CD14-positive monocyte (primary cell): Measurements from ENCODE around the gene C2orf76. TPM values are rescaled to one million over a fixed set of nuclear protein-coding genes. Genes with fewer than 3 reads are reported as not detected.

Experiments used
- DNase-seq, 3 donors: peaks; one replicate each; pipeline ENCODE4 v3.0.0-alpha.2; 2011 to 2022
- H2AFZ ChIP-seq: 2 replicates; pipeline ENCODE4 v1.6.0; 2012; ENCODE audit warnings: mild to moderate bottlenecking, low read depth, low read length, inconsistent platforms; ENCODE audit not compliant: insufficient read depth, poor library complexity, severe bottlenecking
- H3K27ac ChIP-seq, 2 donors: 1 replicate in 1 of 2; 2 replicates in 1 of 2; pipeline ENCODE4 v1.5.1; 2012 to 2013; ENCODE audit warnings: low read length in 2 of 2, control low read depth in 1 of 2, inconsistent platforms in 1 of 2, low read depth in 1 of 2, mild to moderate bottlenecking in 1 of 2
- H3K27me3 ChIP-seq, 2 donors: one replicate each; pipeline versions ENCODE4 v1.6.0 to v1.6.1; 2011 to 2013; ENCODE audit warnings: low read length in 2 of 2; ENCODE audit not compliant: control insufficient read depth in 2 of 2, insufficient read depth in 2 of 2
- H3K36me3 ChIP-seq, 2 donors: replicated peaks in 1 of 2; 1 replicate in 1 of 2; 2 replicates in 1 of 2; pipeline versions ENCODE4 v1.5.1 to v1.6.1; 2012 to 2013; ENCODE audit warnings: low read length in 2 of 2, control low read depth in 1 of 2, inconsistent platforms in 1 of 2, mild to moderate bottlenecking in 1 of 2; ENCODE audit not compliant: insufficient read depth in 2 of 2, control insufficient read depth in 1 of 2
- H3K4me1 ChIP-seq, 2 donors: 1 replicate in 1 of 2; 2 replicates in 1 of 2; pipeline versions ENCODE4 v1.5.1 to v1.6.1; 2012 to 2013; ENCODE audit warnings: low read length in 2 of 2, control low read depth in 1 of 2, inconsistent platforms in 1 of 2, mild to moderate bottlenecking in 1 of 2, moderate library complexity in 1 of 2; ENCODE audit not compliant: insufficient read depth in 2 of 2, control insufficient read depth in 1 of 2
- H3K4me2 ChIP-seq: replicated peaks from 2 replicates; pipeline ENCODE3; 2012; ENCODE audit warnings: low read length, moderate library complexity, mild to moderate bottlenecking; ENCODE audit not compliant: poor library complexity, severe bottlenecking; ENCODE audit errors: extremely low read depth
- H3K4me3 ChIP-seq, 3 experiments: fragments of 200-600 bp in 1 of 3; sonication (generic) in 1 of 3; replicated peaks in 1 of 3; 1 replicate in 2 of 3; 2 replicates in 1 of 3; pipeline ENCODE4 v1.5.1; 2011 to 2013; ENCODE audit warnings: low read length in 3 of 3, mild to moderate bottlenecking in 3 of 3, control low read depth in 2 of 3, low read depth in 2 of 3, inconsistent platforms in 1 of 3, moderate library complexity in 1 of 3
- H3K79me2 ChIP-seq: 2 replicates; pipeline ENCODE4 v1.6.0; 2012; ENCODE audit warnings: mild to moderate bottlenecking, control low read depth, inconsistent platforms, low read length, moderate library complexity; ENCODE audit not compliant: insufficient read depth
- H3K9ac ChIP-seq: 2 replicates; pipeline ENCODE4 v1.6.0; 2017; ENCODE audit warnings: low read length, mild to moderate bottlenecking; ENCODE audit not compliant: insufficient read depth, poor library complexity, severe bottlenecking
- H3K9me3 ChIP-seq, 2 donors: replicated peaks in 1 of 2; 1 replicate in 1 of 2; 2 replicates in 1 of 2; pipeline versions ENCODE4 v1.5.1 to v1.6.1; 2012 to 2013; ENCODE audit warnings: low read length in 2 of 2, control low read depth in 1 of 2; ENCODE audit not compliant: control insufficient read depth in 1 of 2, insufficient read depth in 1 of 2
- H4K20me1 ChIP-seq: 2 replicates; pipeline ENCODE4 v1.6.0; 2012; ENCODE audit warnings: mild to moderate bottlenecking, low read length, control low read depth, moderate library complexity; ENCODE audit not compliant: insufficient read depth
- H3K27ac Mint-ChIP-seq, 7 donors: one replicate each; pipeline ENCODE4 v1.8.0; 2020; ENCODE audit warnings: mild to moderate bottlenecking in 7 of 7, mixed read lengths in 7 of 7, moderate library complexity in 6 of 7, inconsistent platforms in 2 of 7
- H3K27me3 Mint-ChIP-seq, 3 donors: one replicate each; pipeline ENCODE4 v1.8.0; 2021 to 2022; ENCODE audit warnings: low read depth in 3 of 3, mild to moderate bottlenecking in 3 of 3, mixed read lengths in 3 of 3, moderate library complexity in 3 of 3, inconsistent platforms in 1 of 3
- H3K36me3 Mint-ChIP-seq, 2 donors: one replicate each; pipeline ENCODE4 v1.8.0; 2020; ENCODE audit warnings: mixed read lengths in 2 of 2, inconsistent platforms in 1 of 2, mild to moderate bottlenecking in 1 of 2
- H3K4me1 Mint-ChIP-seq: one replicate; pipeline ENCODE4 v1.8.0; 2020; ENCODE audit warnings: mild to moderate bottlenecking, mixed read lengths
- H3K4me3 Mint-ChIP-seq, 2 donors: one replicate each; pipeline ENCODE4 v1.8.0; 2020; ENCODE audit warnings: mild to moderate bottlenecking in 2 of 2, mixed read lengths in 2 of 2, moderate library complexity in 1 of 2
- H3K9me3 Mint-ChIP-seq, 7 donors: one replicate each; pipeline ENCODE4 v1.8.0; 2020 to 2022; ENCODE audit warnings: mixed read lengths in 7 of 7, mild to moderate bottlenecking in 6 of 7, moderate library complexity in 6 of 7, inconsistent platforms in 2 of 7
- WGBS: methylation state at CpG from one replicate; pipeline ENCODE4 v1.1.5; 2013; ENCODE audit warnings: missing lambda C conversion rate; ENCODE audit not compliant: insufficient coverage; 5-methylcytosine and 5-hydroxymethylcytosine counted together
- intact Hi-C, 2 donors: fragments of 100-400 bp; cut with micrococcal nuclease; formaldehyde crosslinking; loops; one replicate each; pipeline versions ENCODE4 v1.15.0 to v1.15.1; 2023
- polyA minus RNA-seq: library from RNA; depleted of rRNA, polyadenylated mRNA; stranded (reverse); fragments of >200 nt; gene quantifications from 2 replicates; pipeline ENCODE4 v1.2.3, GENCODE V29; 2012
- polyA plus RNA-seq, 3 donors: library from polyadenylated mRNA; depleted of rRNA in 1 of 3; unstranded in 2 of 3; stranded (reverse) in 1 of 3; fragments of 300-500 nt in 2 of 3; fragments of >200 nt in 1 of 3; fragmentation: Illumina TruSeq in 2 of 3; gene quantifications; 1 replicate in 2 of 3; 2 replicates in 1 of 3; pipeline ENCODE4 v1.2.3, GENCODE V29; 2012 to 2021
- total RNA-seq, 12 experiments: library from RNA in 1 of 12; stranded (reverse) in 1 of 12; fragments of 120-200 nt in 1 of 12; gene quantifications; one replicate each; pipeline ENCODE4 v1.2.4 and lab custom pipeline; 2013 to 2026; ENCODE audit warnings: mixed read lengths in 6 of 12, inconsistent platforms in 1 of 12
- TF ChIP-seq, protein P1 (sequence below): fragments of 200-600 bp; IDR thresholded peaks from one replicate; pipeline ENCODE4 v1.8.0; 2022; ENCODE audit warnings: antibody characterized with exemption, mild to moderate bottlenecking

Gene C2orf76
- 17.2 TPM for total RNA-seq (2013)
- polyA plus RNA-seq: 10 to 100 TPM in 2 of 3 donors, 1 to 10 TPM in 1; 9.7 to 32.5 (median 31.0) TPM
- polyA minus RNA-seq: 3.0 and 5.0 TPM in 2 replicates
- 1.9 to 5.5 (median 3.9) reads per million in 11 experiments for total RNA-seq (lab: John Stamatoyannopoulos, UW)

DNA sequence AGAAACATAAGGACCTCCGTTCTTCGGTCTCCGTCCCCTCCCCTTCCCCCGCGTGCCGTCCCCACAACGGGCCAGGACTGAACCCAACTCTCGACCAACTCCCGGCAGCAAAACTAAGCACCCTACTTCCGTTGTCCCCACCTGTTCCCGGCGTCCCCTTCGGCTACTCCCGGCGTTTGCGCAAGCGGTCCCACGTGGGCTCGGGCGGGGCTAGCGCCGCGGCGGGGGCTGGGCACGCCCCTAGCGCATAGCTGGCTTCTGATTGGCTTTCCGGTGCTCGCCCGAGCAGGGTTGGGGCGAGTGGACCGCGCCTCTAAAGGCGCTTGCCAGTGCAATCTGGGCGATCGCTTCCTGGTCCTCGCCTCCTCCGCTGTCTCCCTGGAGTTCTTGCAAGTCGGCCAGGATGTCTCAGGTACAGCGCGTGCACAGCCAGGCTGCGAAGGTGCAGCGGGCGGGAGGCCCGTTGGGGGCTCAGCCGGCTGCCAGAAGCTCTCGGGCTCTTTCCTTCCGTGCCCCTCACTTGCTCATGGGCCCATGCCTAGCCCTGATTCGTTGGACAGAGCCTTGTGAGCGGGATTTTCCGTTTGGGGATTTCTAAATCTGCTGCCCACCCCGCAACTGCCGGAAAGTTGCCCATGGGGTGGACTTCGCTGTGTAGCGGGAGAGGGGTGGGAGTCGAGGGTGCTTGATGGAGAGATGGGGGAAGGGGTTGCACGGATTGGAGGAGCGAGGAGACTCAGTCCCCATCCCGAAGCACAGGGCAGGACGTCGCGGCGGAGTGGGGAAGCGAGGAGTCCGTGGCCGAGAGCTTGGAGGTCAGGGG lies at the start of gene C2orf76, which contains the start of gene DBI:
Gene C2orf76, minus strand, starts transcription at position 186 of the 823 bp plus-strand sequence. CDS start 26,875 bp downstream, outside the sequence.
Gene DBI, plus strand, starts transcription at position 329 of the 823 bp plus-strand sequence. Its CDS starts 75 bp downstream, at position 404.
- peaks cover 23 to 32% of the 10 kb centered on the region in 2 donors for H3K4me1 ChIP-seq
- H3K79me2 ChIP-seq: peaks cover 52% of the 10 kb centered on the region
- peaks cover 32 to 38% of the 10 kb centered on the region in 2 donors for H3K36me3 ChIP-seq
- H3K27ac Mint-ChIP-seq: peak within 1 kb of the TSS; percentile 97 to 99 (median 97)
- TF ChIP-seq, protein P1, sequence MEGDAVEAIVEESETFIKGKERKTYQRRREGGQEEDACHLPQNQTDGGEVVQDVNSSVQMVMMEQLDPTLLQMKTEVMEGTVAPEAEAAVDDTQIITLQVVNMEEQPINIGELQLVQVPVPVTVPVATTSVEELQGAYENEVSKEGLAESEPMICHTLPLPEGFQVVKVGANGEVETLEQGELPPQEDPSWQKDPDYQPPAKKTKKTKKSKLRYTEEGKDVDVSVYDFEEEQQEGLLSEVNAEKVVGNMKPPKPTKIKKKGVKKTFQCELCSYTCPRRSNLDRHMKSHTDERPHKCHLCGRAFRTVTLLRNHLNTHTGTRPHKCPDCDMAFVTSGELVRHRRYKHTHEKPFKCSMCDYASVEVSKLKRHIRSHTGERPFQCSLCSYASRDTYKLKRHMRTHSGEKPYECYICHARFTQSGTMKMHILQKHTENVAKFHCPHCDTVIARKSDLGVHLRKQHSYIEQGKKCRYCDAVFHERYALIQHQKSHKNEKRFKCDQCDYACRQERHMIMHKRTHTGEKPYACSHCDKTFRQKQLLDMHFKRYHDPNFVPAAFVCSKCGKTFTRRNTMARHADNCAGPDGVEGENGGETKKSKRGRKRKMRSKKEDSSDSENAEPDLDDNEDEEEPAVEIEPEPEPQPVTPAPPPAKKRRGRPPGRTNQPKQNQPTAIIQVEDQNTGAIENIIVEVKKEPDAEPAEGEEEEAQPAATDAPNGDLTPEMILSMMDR: no peak
- H2AFZ ChIP-seq: peak within 1 kb of the TSS; percentile 95
- peaks cover 48% of the 10 kb centered on the region for H3K4me1 Mint-ChIP-seq
- H4K20me1 ChIP-seq: peaks cover 30% of the 10 kb centered on the region
- no peaks in the 10 kb centered on the region for H3K27me3 ChIP-seq
- H3K27me3 Mint-ChIP-seq: peaks cover 0 to 2% (median 0%) of the 10 kb centered on the region in 3 donors
- H3K27ac ChIP-seq: peak within 1 kb of the TSS; percentile 90 to 97
- intact Hi-C loops: loop anchor here in 1 of 2 donors (10.0 kb wide), 1 partner anchor 392 kb away; no protein-coding TSS in a partner anchor
- peaks cover 0 to 5% (median 2%) of the 10 kb centered on the region in 7 donors for H3K9me3 Mint-ChIP-seq
- H3K9me3 ChIP-seq: no peaks in the 10 kb centered on the region
- peak within 1 kb of the TSS; percentile 93 for H3K4me2 ChIP-seq
- peak within 1 kb of the TSS; percentile 98 to 99 for H3K4me3 Mint-ChIP-seq
- 0% methylated on average over 60 of the region's 65 CpGs for WGBS
- peak within 1 kb of the TSS; percentile 85 for H3K9ac ChIP-seq
- H3K36me3 Mint-ChIP-seq: peaks cover 31 to 39% of the 10 kb centered on the region in 2 donors
- peak; percentile 93 to 95 (median 93) for DNase-seq
- H3K4me3 ChIP-seq: peak within 1 kb of the TSS; percentile 60 to 96 (median 90)

DNA sequence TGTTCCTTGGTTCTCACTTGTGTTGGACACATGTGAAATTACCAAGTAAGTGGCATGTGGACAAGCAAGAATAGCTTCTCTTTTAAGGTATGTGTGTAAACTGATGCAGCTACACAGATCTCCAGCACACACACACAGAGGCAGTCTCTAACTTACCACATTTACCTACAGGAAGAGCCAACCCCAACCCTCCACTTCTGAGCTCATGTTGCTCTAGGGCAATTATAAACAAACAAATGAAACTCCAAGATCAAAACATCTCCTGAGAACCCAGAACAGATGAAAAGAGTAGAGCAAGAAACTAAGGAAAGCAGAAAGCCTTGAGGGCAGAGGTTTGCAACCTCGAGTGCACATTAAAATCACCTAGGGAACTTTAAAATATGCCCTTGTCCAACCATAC lies 49.0 kb upstream of the C2orf76 start:
- Histone ChIP-seq H3K27me3 (peaks cover 0 to 1% of the 10 kb centered on the region in 2 donors), H3K9ac (no peak overlapping the region), H3K9me3 (no peaks in the 10 kb centered on the region), H3K79me2 (no peaks in the 10 kb centered on the region), H2AFZ (no peak overlapping the region), H3K4me3 (no peak overlapping the region), H3K36me3 (no peaks in the 10 kb centered on the region), H4K20me1 (no peaks in the 10 kb centered on the region), H3K27ac (no peak overlapping the region), H3K4me1 (no peaks in the 10 kb centered on the region), H3K4me2 (no peak overlapping the region)
- H3K27ac Mint-ChIP-seq: no peak overlapping the region
- no CpG with 5 or more reads among the region's 1 CpG for WGBS
- no peak overlapping the region for H3K4me3 Mint-ChIP-seq
- no peak for DNase-seq
- peaks cover 0 to 12% (median 11%) of the 10 kb centered on the region in 3 donors for H3K27me3 Mint-ChIP-seq
- TF ChIP-seq, protein P1: no peak
- intact Hi-C loops: no loop called here
- peaks cover 0 to 2% (median 0%) of the 10 kb centered on the region in 7 donors for H3K9me3 Mint-ChIP-seq
- H3K36me3 Mint-ChIP-seq: no peaks in the 10 kb centered on the region
- H3K4me1 Mint-ChIP-seq: peaks cover 1% of the 10 kb centered on the region
